OCI-LY1 (cell line): ENCODE data around the gene BCAS2.

Experiments
- H2AFZ ChIP-seq: fragments of 200-600 bp; sonication (generic), shearing (Covaris generic); 2 replicates; pipeline ENCODE4 v1.6.0; 2014; ENCODE audit warnings: antibody characterized with exemption, mild to moderate bottlenecking, low read length
- H3F3A ChIP-seq: fragments of 200-600 bp; sonication (generic), shearing (Covaris generic); 2 replicates; pipeline ENCODE4 v1.6.0; 2014; ENCODE audit warnings: mild to moderate bottlenecking, antibody characterized with exemption, low read length, moderate library complexity; ENCODE audit not compliant: insufficient read depth
- H3K27ac ChIP-seq: fragments of 200-600 bp; sonication (generic); 2 replicates; pipeline ENCODE4 v1.5.1; 2014; ENCODE audit warnings: low read length, mixed run types, mild to moderate bottlenecking, low read depth; ENCODE audit not compliant: poor library complexity, severe bottlenecking
- H3K27me3 ChIP-seq: fragments of 200-600 bp; sonication (generic); 2 replicates; pipeline ENCODE4 v1.6.0; 2014; ENCODE audit warnings: antibody characterized with exemption, mild to moderate bottlenecking, low read length, moderate library complexity; ENCODE audit not compliant: insufficient read depth
- H3K36me3 ChIP-seq: fragments of 200-600 bp; sonication (generic); 2 replicates; pipeline ENCODE4 v1.6.1; 2014; ENCODE audit warnings: mild to moderate bottlenecking, antibody characterized with exemption, low read length, moderate library complexity, mixed read lengths; ENCODE audit not compliant: insufficient read depth
- H3K4me1 ChIP-seq: fragments of 200-600 bp; sonication (generic); 2 replicates; pipeline ENCODE4 v1.5.1; 2014; ENCODE audit warnings: mild to moderate bottlenecking, low read length, moderate library complexity; ENCODE audit not compliant: insufficient read depth, severe bottlenecking
- H3K4me2 ChIP-seq: fragments of 200-600 bp; sonication (generic), shearing (Covaris generic); 2 replicates; pipeline ENCODE4 v1.6.1; 2014; ENCODE audit warnings: low read length
- H3K4me3 ChIP-seq: fragments of 200-600 bp; sonication (generic); 2 replicates; pipeline ENCODE4 v1.5.1; 2014; ENCODE audit warnings: low read length, low read depth, mild to moderate bottlenecking, mixed read lengths; ENCODE audit not compliant: poor library complexity, severe bottlenecking
- H3K79me2 ChIP-seq: fragments of 200-600 bp; shearing (Covaris generic); 2 replicates; pipeline ENCODE4 v1.6.1; 2016; ENCODE audit warnings: mixed run types, low read length, mixed read lengths; ENCODE audit not compliant: insufficient read depth
- H3K9ac ChIP-seq: fragments of 200-600 bp; sonication (generic), shearing (Covaris generic); 2 replicates; pipeline ENCODE4 v1.6.1; 2014; ENCODE audit warnings: mild to moderate bottlenecking, low read length, mixed read lengths
- H3K9me2 ChIP-seq: fragments of 200-600 bp; sonication (generic), shearing (Covaris generic); 2 replicates; pipeline ENCODE4 v1.6.1; 2014; ENCODE audit warnings: low read depth, mild to moderate bottlenecking, low read length, mixed read lengths
- H3K9me3 ChIP-seq: fragments of 200-600 bp; shearing (Covaris generic); 2 replicates; pipeline ENCODE4 v1.6.1; 2014; ENCODE audit warnings: low read length, mixed read lengths
- H4K20me1 ChIP-seq: fragments of 200-600 bp; sonication (generic), shearing (Covaris generic); 2 replicates; pipeline ENCODE4 v1.6.0; 2016; ENCODE audit warnings: mild to moderate bottlenecking, low read length; ENCODE audit not compliant: insufficient read depth
- EZH2 ChIP-seq: fragments of 200-600 bp; sonication (generic), shearing (Covaris generic); IDR thresholded peaks from 2 replicates; pipeline ENCODE4 v1.8.0; 2017; ENCODE audit warnings: borderline replicate concordance, mixed run types, mild to moderate bottlenecking, antibody characterized with exemption, low read length, moderate library complexity, mixed read lengths
- TF ChIP-seq, protein P1 (sequence below): fragments of 200-600 bp; sonication (generic), shearing (Covaris generic); IDR thresholded peaks from 2 replicates; pipeline ENCODE4 v1.5.1; 2017; ENCODE audit warnings: mild to moderate bottlenecking, antibody characterized with exemption, low read length, moderate library complexity, mixed read lengths

BCAS2 gene

GRCh38 chr1:114620419-114620818 lies 39.0 kb upstream of the BCAS2 start:
- Histone ChIP-seq H3F3A (no peaks in the 10 kb centered on the region), H3K4me2 (no peak overlapping the region), H3K36me3 (no peaks in the 10 kb centered on the region), H3K79me2 (no peaks in the 10 kb centered on the region), H2AFZ (no peak overlapping the region), H3K4me1 (no peaks in the 10 kb centered on the region), H4K20me1 (no peaks in the 10 kb centered on the region), H3K9me3 (no peaks in the 10 kb centered on the region), H3K4me3 (no peak overlapping the region), H3K9me2 (no peaks in the 10 kb centered on the region), H3K9ac (no peak overlapping the region), H3K27ac (no peak overlapping the region), H3K27me3 (no peaks in the 10 kb centered on the region)
- no peak for TF ChIP-seq EZH2
- TF ChIP-seq, protein P1, sequence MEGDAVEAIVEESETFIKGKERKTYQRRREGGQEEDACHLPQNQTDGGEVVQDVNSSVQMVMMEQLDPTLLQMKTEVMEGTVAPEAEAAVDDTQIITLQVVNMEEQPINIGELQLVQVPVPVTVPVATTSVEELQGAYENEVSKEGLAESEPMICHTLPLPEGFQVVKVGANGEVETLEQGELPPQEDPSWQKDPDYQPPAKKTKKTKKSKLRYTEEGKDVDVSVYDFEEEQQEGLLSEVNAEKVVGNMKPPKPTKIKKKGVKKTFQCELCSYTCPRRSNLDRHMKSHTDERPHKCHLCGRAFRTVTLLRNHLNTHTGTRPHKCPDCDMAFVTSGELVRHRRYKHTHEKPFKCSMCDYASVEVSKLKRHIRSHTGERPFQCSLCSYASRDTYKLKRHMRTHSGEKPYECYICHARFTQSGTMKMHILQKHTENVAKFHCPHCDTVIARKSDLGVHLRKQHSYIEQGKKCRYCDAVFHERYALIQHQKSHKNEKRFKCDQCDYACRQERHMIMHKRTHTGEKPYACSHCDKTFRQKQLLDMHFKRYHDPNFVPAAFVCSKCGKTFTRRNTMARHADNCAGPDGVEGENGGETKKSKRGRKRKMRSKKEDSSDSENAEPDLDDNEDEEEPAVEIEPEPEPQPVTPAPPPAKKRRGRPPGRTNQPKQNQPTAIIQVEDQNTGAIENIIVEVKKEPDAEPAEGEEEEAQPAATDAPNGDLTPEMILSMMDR = peak; percentile 10; the same call in 1 of the 2 replicates

- no peak overlapping the region for H3K9ac ChIP-seq
- no peaks in the 10 kb centered on the region for H3K36me3 ChIP-seq
- H3K9me3 ChIP-seq = no peaks in the 10 kb centered on the region
- TF ChIP-seq, protein P1 = no peak
- TF ChIP-seq EZH2 = no peak
- no peak overlapping the region for H3K4me2 ChIP-seq
- H3K4me3 ChIP-seq = no peak overlapping the region
- H3K27ac ChIP-seq = no peak overlapping the region
- H3K9me2 ChIP-seq = no peaks in the 10 kb centered on the region
- no peak overlapping the region for H2AFZ ChIP-seq
- H3K27me3 ChIP-seq = no peaks in the 10 kb centered on the region
- no peaks in the 10 kb centered on the region for H3K79me2 ChIP-seq
- H3F3A ChIP-seq = no peaks in the 10 kb centered on the region
- H4K20me1 ChIP-seq = no peaks in the 10 kb centered on the region
- no peaks in the 10 kb centered on the region for H3K4me1 ChIP-seq
These were observed 37.2 kb upstream of the BCAS2 start for GRCh38 chr1:114618606-114619005.

- H3K4me1 ChIP-seq = no peaks in the 10 kb centered on the region
- no peak overlapping the region for H3K4me2 ChIP-seq
- no peak overlapping the region for H2AFZ ChIP-seq
- H3K27me3 ChIP-seq = no peaks in the 10 kb centered on the region
- no peaks in the 10 kb centered on the region for H3K9me2 ChIP-seq
- H4K20me1 ChIP-seq = no peaks in the 10 kb centered on the region
- no peaks in the 10 kb centered on the region for H3F3A ChIP-seq
- no peak overlapping the region for H3K4me3 ChIP-seq
- TF ChIP-seq, protein P1 = no peak
- TF ChIP-seq EZH2 = no peak
- H3K27ac ChIP-seq = no peak overlapping the region
- H3K9me3 ChIP-seq = no peaks in the 10 kb centered on the region
- no peak overlapping the region for H3K9ac ChIP-seq
- no peaks in the 10 kb centered on the region for H3K36me3 ChIP-seq
- no peaks in the 10 kb centered on the region for H3K79me2 ChIP-seq
These were observed 29.3 kb upstream of the BCAS2 start for GRCh38 chr1:114610546-114611245.
